MV-4-11 (cell line): ENCODE measurements around the gene VSIR.

Source experiments
- DNase-seq: peaks from one replicate; lab custom pipeline; 2025; lab: John Stamatoyannopoulos, UW

The VSIR gene

GRCh38 chr10:71782221-71782916, 9.0 kb upstream of the VSIR start:
- DNase-seq: no peak

DNA sequence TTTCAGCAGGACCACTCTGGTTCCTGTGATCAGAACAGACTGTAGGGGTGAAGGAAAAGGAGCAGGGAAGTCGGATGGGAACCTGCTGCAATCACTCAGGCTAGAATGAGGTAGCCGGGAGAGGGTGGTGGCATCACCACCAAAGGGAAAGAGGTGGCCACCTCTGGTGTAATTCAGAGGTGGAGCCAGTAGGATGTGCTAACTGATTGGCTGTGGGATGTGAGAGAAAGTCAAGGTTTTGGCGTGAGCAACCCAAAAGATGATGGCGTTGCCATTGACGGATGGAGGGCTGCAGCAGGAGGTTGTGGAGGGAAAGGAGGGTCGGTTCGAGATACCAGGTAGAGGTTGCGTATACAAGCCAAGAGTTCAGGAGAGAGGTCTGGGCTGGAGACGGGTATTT, 7.4 kb upstream of the VSIR start:
- DNase-seq: no peak

- no peak for DNase-seq
Measured at GRCh38 chr10:71780156-71780555, 6.8 kb upstream of the VSIR start.

DNA sequence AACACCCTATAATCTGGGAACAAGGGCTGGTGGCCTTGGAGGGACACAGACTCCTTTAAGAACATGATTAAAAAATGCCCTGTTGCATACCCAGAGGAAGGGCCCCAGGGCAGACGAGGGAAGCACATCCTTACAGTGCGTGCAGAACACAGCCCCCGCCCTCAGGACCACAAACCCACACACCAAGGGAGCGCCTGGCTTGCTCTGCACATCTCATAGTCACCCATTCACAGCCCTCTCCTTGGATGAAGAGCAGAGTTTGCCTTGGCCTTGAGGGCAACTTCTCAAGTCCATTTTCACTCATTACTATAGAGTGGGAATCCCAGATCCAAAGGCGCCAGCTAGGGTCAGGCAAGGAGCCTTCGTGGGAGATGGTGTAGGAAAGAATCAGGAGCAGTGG, 6.3 kb upstream of the VSIR start:
- no peak for DNase-seq

GRCh38 chr10:71778071-71778825, 4.9 kb upstream of the VSIR start:
- DNase-seq: peak; percentile 64

GRCh38 chr10:71777213-71777985, 4.1 kb upstream of the VSIR start:
- no peak for DNase-seq

DNA sequence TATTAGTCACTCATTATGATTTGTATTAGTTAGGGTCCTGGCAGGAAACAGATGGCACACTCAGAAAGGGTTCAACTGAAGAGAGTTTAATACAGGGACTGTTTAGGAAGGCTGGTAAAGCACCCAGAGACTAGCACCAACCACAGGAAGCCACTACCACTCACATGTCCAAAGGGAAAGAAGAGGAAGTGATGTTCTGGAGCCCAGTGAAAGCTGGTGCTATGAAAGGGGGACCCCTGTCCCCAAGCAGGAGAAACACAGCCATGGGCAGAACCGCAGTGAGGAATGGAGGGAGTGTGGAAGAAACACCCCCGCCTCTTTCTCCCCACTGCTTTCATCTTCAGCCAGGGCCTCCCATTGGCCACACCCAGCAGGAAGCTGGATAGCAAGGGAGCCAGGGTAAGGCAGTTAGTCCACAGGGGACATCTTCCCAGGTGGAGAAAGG, 3.2 kb upstream of the VSIR start:
- peak; percentile 93 for DNase-seq

DNA sequence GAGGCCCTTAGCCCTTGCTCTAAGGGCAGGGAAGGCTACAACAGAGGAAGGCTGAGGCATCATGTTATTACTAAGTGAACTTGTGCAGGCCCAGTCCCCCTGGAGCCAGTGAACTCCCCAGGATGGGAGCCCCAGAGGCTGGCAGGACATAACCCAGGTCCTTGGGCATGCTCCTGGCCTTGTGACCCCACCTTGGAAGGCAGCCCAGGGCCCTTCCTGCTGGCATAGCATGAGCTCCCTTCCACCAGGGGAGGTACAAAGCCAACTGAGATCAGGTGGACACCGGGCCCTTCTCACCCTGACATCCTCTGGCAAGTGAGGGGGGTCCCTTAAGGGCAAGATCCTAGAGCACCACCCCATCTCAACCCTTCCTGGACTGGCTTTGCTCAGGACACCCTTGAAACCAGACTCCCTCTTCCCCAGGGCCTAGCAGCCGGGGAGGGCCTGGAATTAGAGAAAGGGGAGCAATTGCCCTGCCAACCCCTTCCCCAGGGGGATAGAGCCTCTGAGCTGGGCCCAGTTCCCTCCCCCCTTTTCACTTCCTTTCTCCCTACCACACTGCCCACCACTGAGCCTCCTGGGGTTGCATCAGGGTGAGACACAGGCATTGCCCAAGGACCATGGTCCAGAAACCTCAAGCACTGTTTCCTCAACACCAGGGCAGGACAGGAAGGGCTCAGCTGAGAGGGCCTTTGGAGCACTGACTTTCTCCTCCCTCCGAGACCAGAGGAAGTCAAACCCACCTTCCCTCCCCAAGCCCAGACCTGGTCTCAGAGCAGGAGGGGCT, 1.8 kb upstream of the VSIR start:
- peak; percentile 98 for DNase-seq

- DNase-seq: no peak
Measured at GRCh38 chr10:71772832-71773220, 494 bp downstream of the VSIR start.

- DNase-seq: peak; percentile 42
Measured at GRCh38 chr10:71771821-71772617, 1.3 kb downstream of the VSIR start.

GRCh38 chr10:71771204-71771603, 2.1 kb downstream of the VSIR start:
- DNase-seq: no peak

DNA sequence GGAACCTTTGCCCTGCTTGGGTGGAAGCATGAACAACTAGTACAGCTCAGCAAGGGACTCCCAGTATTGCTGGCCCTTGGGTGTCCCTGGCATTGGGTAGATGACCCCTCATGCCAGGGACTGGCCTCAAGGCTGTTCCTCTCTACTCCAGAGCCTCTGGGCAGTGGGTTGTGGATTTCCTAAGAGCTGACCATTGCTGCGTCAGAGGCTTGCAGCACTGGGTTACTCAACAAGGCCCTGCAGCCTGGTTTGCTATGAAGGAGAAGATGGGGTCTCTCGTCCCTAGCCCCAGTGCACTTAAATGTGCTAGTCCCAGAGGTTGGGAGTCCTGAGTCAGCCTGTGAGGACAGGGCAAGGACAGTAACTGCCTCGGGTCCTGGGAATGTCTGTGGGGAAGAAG, 2.5 kb downstream of the VSIR start:
- peak; percentile 46 for DNase-seq

DNA sequence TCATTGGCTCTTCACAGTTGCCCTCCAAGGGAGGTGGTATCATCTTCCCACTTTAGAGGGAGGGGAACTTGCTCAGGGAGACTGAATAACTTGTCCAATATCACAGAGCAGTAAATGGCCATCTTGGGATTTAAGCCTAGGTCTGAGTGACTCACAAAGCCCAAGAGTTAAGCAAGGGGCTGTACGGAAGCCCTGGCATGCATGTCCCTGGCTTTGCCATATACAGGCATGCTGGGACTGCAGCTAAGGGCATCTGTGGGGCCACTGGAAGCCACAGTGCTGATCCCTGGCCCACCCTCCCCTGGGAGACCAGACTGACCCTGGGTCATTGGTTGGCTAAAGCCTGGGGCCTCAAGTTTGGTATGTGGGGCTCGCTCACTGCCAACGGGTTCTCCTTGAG, 3.1 kb downstream of the VSIR start:
- peak; percentile 75 for DNase-seq

GRCh38 chr10:71769279-71769823, 4.0 kb downstream of the VSIR start:
- DNase-seq: peak; percentile 32

GRCh38 chr10:71767420-71768035, 5.8 kb downstream of the VSIR start:
- DNase-seq: no peak

DNA sequence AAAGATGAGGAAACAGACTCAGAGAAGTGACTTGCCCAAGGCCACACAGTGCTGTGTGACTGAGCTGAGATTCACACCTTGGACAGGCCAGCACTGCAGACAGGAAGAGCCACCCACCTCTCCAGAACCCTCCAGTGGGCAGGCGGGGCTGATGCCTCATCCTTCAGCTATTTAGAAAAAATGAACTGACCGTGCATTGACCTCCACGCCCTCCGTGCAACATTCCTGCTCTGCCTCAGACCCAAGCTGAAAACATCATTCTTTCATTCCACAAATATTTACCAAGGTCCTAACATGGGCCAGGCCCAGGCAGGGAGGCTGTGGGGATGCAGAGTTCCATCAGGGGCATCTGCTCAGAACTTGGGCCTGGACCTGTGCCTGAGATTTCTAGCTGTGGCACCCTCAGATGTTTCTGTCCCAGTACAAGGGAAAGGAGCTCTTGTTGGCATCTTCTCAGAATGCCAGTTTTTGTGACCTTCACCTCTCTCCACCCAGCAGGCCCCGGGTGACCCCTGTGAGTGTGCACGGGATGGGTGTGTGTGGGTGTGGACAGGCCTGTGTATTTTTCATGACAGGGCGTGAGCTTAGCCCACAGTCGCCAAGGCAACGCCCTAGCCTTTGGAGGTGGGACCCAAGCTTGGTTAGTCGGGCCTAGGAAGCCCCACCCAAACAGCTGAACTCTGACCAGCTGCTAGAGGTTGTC, 6.5 kb downstream of the VSIR start:
- no peak for DNase-seq

GRCh38 chr10:71765906-71766716, 7.2 kb downstream of the VSIR start:
- no peak for DNase-seq

- peak; percentile 27 for DNase-seq
Measured at GRCh38 chr10:71765176-71765904, 8.0 kb downstream of the VSIR start.
